ENCODE measurements around the gene PNMA8C.
A peak's percentile ranks its signal among the peaks of the same experiment; 100 is the strongest.

The PNMA8C gene

DNA sequence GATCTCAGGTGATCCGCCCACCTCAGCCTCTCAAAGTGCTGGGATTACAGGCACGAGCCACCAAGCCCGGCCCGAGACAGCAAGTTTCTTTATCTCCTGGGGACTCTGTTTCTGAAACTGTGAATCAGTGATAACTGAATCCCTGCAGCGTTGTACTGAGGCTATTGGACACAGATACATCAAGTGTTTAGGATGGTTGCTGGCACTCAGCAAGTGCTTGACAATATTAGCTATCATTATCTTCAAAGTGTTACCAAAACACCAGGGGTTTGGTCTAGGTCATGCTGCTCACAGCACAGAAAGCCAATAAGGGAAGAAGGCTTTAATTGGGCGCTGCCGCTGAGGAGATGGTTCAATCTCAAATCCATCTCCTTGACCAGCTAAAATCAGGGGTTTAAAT is 20.5 kb upstream of the PNMA8C start:
- in situ Hi-C loops (cut with HindIII; ENCODE audit: low sequenced_read_pairs): no loop called here
- H3K4me3 ChIP-seq (ENCODE audit: low read depth, low read length): no peak overlapping the region
- no peak for DNase-seq (ENCODE audit: low read depth, low spot score)
- TF ChIP-seq, protein P1, sequence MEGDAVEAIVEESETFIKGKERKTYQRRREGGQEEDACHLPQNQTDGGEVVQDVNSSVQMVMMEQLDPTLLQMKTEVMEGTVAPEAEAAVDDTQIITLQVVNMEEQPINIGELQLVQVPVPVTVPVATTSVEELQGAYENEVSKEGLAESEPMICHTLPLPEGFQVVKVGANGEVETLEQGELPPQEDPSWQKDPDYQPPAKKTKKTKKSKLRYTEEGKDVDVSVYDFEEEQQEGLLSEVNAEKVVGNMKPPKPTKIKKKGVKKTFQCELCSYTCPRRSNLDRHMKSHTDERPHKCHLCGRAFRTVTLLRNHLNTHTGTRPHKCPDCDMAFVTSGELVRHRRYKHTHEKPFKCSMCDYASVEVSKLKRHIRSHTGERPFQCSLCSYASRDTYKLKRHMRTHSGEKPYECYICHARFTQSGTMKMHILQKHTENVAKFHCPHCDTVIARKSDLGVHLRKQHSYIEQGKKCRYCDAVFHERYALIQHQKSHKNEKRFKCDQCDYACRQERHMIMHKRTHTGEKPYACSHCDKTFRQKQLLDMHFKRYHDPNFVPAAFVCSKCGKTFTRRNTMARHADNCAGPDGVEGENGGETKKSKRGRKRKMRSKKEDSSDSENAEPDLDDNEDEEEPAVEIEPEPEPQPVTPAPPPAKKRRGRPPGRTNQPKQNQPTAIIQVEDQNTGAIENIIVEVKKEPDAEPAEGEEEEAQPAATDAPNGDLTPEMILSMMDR (IDR thresholded peaks at IDR 0.05; ENCODE audit: low read depth, low read length): no peak

DNA sequence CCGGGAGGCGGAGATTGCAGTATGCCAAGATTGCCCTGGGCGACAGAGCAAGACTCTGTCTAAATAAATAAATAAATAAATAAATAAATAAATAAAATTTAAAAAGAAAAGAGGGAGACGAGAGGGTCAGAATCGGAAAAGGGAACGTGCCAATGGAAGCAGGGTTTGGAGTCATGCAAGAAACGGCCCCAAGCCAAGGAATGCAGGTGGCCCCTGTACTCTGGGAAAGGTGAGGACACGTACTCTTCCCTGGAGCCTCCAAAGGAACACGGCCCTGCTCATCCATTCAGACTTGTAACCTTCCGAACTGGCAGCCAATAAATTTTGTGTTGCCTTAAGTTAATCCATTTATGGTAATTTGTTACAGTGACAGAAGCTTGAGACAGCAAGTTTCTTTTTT is 19.9 kb upstream of the PNMA8C start:
- TF ChIP-seq, protein P1 (IDR thresholded peaks at IDR 0.05; ENCODE audit: low read depth, low read length): no peak
- in situ Hi-C loops (cut with HindIII; ENCODE audit: low sequenced_read_pairs): no loop called here
- no peak overlapping the region for H3K4me3 ChIP-seq (ENCODE audit: low read depth, low read length)
- DNase-seq (ENCODE audit: low read depth, low spot score): no peak

DNA sequence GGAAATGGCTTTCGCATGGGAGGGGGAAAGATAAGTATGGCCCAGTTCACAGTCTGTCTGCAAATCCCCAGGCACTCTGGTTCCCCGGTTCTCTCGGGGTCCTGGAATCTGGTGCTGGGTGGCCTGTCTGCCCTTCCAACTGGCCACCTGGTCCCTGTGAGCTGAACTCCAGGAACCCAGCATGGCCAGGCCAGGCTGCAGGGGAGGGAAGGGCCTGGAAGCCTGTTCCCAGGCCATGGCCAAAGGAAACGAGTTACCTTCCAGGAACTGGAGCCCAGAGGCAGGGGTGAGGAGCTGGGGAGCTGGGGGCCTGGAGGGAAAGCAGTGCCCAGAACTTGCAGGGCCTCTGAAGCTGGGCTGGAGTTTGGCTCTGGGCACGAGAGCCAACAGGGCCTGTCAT is 19.1 kb upstream of the PNMA8C start:
- H3K4me3 ChIP-seq (ENCODE audit: low read depth, low read length): no peak overlapping the region
- TF ChIP-seq, protein P1 (IDR thresholded peaks at IDR 0.05; ENCODE audit: low read depth, low read length): no peak
- in situ Hi-C loops (cut with HindIII; ENCODE audit: low sequenced_read_pairs): no loop called here
- no peak for DNase-seq (ENCODE audit: low read depth, low spot score)

DNA sequence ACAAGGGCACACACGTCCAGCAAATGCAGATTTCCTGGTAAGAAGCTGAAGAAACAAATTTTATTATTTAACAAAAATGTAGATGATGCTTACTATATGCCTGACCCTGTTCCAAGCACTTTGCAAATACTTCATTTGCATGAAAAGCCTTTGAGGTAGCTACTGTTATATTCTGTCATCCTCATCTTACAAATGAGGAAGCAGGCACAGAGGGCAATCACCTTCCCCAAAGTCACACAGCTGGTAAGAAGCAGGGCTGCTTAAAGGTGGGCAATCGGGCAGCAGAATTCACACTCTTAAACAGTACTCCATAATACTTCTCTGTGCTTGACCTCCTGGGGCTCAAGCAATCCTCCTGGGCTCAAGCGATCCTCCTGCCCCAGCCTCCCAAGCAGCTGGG is 18.3 kb upstream of the PNMA8C start:
- DNase-seq (ENCODE audit: low read depth, low spot score): no peak
- H3K4me3 ChIP-seq (ENCODE audit: low read depth, low read length): no peak overlapping the region
- TF ChIP-seq, protein P1 (IDR thresholded peaks at IDR 0.05; ENCODE audit: low read depth, low read length): no peak
- in situ Hi-C loops (cut with HindIII; ENCODE audit: low sequenced_read_pairs): no loop called here

DNA sequence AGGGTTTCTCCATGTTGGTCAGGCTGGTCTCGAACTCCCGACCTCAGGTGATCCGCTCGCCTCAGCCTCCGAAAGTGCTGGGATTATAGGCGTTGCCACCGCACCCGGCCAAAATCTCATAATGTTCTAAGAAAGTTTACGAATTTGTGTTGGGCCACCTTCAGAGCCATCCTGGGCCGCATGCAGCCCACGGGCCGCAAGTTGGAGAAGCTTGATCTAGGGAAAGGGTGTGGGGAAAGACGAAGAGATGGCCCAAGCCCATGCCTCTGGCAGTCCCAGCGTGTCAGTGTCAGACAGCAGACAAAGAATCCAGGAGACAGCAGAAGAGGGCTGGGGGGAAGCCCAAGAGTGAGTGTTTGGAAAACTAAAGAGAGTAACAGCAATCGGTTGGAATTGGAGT is 17.3 kb upstream of the PNMA8C start:
- in situ Hi-C loops (cut with HindIII; ENCODE audit: low sequenced_read_pairs): no loop called here
- TF ChIP-seq, protein P1 (IDR thresholded peaks at IDR 0.05; ENCODE audit: low read depth, low read length): no peak
- no peak for DNase-seq (ENCODE audit: low read depth, low spot score)

DNA sequence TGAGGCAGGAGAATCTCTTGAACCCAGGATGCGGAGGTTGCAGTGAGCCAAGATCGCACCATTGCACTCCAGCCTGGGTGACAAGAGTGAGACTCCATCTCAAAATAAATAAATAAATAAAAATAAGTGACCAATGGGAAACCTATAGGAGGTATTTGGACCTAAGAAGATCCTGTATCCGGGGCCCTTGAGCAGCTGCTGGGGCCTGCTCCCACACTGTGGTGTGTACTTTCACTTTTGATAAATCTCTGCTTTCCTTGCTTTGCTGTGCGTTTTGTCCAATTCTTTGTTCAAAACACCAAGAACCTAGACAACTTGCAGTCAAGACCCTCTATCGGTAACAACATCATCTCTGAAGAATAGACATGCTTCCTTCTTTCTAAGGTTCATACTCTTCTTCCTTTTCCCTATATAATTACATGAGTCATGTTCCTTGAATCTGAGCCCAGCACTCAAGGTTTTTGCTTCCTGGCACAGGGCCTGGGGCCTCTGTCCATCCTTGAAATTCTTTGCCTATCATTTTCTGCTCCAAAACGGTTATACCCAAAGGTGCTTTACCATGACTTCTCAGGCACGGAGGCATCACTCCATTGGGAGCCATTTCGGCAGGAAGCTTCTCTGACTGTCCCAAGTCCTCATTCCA is 14.2 kb upstream of the PNMA8C start:
- DNase-seq (ENCODE audit: low read depth, low spot score): peak; percentile 81
- no peak overlapping the region for H3K4me3 ChIP-seq (ENCODE audit: low read depth, low read length)
- TF ChIP-seq, protein P1 (IDR thresholded peaks at IDR 0.05; ENCODE audit: low read depth, low read length): no peak
- in situ Hi-C loops (cut with HindIII; ENCODE audit: low sequenced_read_pairs): no loop called here

More for the DNA sequence above, 17.3 kb upstream of the PNMA8C start:
- H3K4me3 ChIP-seq (ENCODE audit: low read depth, low read length): no peak overlapping the region
